KBM-7 (cell line): Measurements from ENCODE around the gene TNFSF11.
A peak's percentile ranks its signal among the peaks of the same experiment; 100 is the strongest.

ENCODE experiments used
- DNase-seq: peaks from one replicate; pipeline ENCODE4 v3.0.0-alpha.2; 2015
- in situ Hi-C: fragments of 300-500 bp; cut with MboI; formaldehyde crosslinking; loops from 2 replicates; pipeline ENCODE4 v1.14.3; 2020; ENCODE audit warnings: low sequenced_read_pairs, low pct_unique_long_range_greater_than_20kb, mixed read lengths

Gene TNFSF11

GRCh38 chr13:42574011-42574410 lies at the start of gene TNFSF11:
TSS of gene TNFSF11 (plus strand) at chr13:42574152. CDS start at chr13:42574304, 152 bp downstream.
- DNase-seq: no peak
- in situ Hi-C loops: no loop called here

- DNase-seq: no peak
- in situ Hi-C loops: no loop called here
These were observed 49.4 kb upstream of the TNFSF11 start for GRCh38 chr13:42524487-42525034.

GRCh38 chr13:42525035-42525504 lies 48.9 kb upstream of the TNFSF11 start:
- in situ Hi-C loops: no loop called here

GRCh38 chr13:42526276-42526675 lies 47.7 kb upstream of the TNFSF11 start:
- in situ Hi-C loops: no loop called here
- DNase-seq: no peak

More at GRCh38 chr13:42525035-42525504, 48.9 kb upstream of the TNFSF11 start:
- no peak for DNase-seq

GRCh38 chr13:42526804-42527203 lies 47.1 kb upstream of the TNFSF11 start:
- no peak for DNase-seq
- in situ Hi-C loops: no loop called here

- no peak for DNase-seq
These were observed 41.2 kb upstream of the TNFSF11 start for GRCh38 chr13:42532561-42533335.

GRCh38 chr13:42533336-42533591 lies 40.7 kb upstream of the TNFSF11 start:
- DNase-seq: no peak
- in situ Hi-C loops: no loop called here

More at GRCh38 chr13:42532561-42533335, 41.2 kb upstream of the TNFSF11 start:
- in situ Hi-C loops: no loop called here

- no peak for DNase-seq
- in situ Hi-C loops: no loop called here
These were observed 39.2 kb upstream of the TNFSF11 start for GRCh38 chr13:42534785-42535184.

GRCh38 chr13:42538996-42539395 lies 35.0 kb upstream of the TNFSF11 start:
- no peak for DNase-seq
- in situ Hi-C loops: no loop called here

GRCh38 chr13:42539670-42540069 lies 34.3 kb upstream of the TNFSF11 start:
- no peak for DNase-seq
- in situ Hi-C loops: no loop called here

- in situ Hi-C loops: no loop called here
- DNase-seq: no peak
These were observed 30.6 kb upstream of the TNFSF11 start for GRCh38 chr13:42543215-42543797.

GRCh38 chr13:42544246-42544926 lies 29.6 kb upstream of the TNFSF11 start:
- no peak for DNase-seq
- in situ Hi-C loops: no loop called here

- in situ Hi-C loops: no loop called here
- no peak for DNase-seq
These were observed 28.1 kb upstream of the TNFSF11 start for GRCh38 chr13:42545842-42546241.

- in situ Hi-C loops: no loop called here
- DNase-seq: no peak
These were observed 26.3 kb upstream of the TNFSF11 start for GRCh38 chr13:42547612-42548011.

- in situ Hi-C loops: no loop called here
These were observed 25.0 kb upstream of the TNFSF11 start for GRCh38 chr13:42548731-42549551.

GRCh38 chr13:42549552-42549936 lies 24.4 kb upstream of the TNFSF11 start:
- no peak for DNase-seq
- in situ Hi-C loops: no loop called here

More at GRCh38 chr13:42548731-42549551, 25.0 kb upstream of the TNFSF11 start:
- DNase-seq: peak; percentile 57

- in situ Hi-C loops: no loop called here
- DNase-seq: no peak
These were observed 22.3 kb upstream of the TNFSF11 start for GRCh38 chr13:42551611-42552010.

- DNase-seq: no peak
- in situ Hi-C loops: no loop called here
These were observed 20.6 kb upstream of the TNFSF11 start for GRCh38 chr13:42553098-42554046.
